ENCODE measurements around the gene UBE2O.

Gene UBE2O

DNA sequence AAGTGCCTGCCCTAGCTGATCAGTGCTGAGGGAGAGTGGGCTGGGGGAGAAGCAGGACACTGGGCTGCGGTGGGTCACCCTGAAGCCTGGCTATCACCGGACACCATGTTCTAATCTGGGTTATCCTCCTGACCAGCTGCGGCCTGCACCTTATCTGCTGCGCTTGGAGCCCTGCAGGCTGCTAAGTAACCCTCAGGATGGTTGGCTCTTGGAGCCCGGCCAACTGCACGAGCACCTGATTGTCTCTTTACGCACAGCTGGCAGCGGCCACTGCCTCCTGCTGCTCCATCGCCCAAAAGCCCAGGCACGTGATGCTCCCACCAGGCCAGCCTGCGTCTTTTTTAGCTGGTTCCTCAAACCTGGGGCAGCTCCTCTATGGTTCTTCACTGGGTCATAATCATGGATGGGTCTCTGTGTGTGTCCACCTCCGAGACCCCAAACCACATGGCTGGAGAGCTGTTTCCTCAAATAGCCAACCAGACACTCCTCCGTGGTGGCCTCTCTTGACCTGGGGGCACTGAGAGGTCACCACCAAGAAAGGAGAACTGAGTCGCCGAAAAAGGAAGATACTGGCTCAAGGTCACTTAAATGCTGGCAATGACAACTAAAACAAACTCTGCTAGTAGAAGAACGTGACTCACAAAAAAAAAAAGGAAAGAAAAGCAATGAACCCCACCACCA lies 46.8 kb downstream of the UBE2O start:
- DNase-seq (ENCODE audit: low spot score in 2 of 2): no peak
- Mint-ChIP-seq H3K36me3 (peaks cover 54% of the 10 kb centered on the region), H3K4me3 (no peak overlapping the region), H3K4me1 (peaks cover 20% of the 10 kb centered on the region), H3K9me3 (no peaks in the 10 kb centered on the region), H3K27ac (no peak overlapping the region)
- no peak for ATAC-seq

DNA sequence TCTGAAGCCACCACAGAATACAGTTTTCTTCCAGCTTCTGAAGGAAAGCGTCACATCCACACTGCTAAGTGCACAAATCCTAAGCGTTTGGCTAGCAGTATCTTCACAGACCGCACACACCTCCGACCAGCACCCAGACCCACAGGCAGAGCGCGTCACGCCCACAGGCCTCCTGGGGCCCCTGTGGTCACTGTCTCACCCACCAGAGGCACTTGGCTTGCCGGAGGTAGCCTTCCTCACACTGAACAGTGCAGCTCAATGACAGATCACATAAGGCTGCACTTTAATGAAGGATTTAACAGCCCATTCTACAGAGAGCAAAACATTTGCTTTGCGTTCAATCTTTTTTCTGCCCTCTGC lies 47.4 kb downstream of the UBE2O start:
- Mint-ChIP-seq H3K4me1 (peaks cover 20% of the 10 kb centered on the region), H3K9me3 (no peaks in the 10 kb centered on the region), H3K4me3 (no peak overlapping the region), H3K36me3 (peaks cover 60% of the 10 kb centered on the region), H3K27ac (no peak overlapping the region)
- DNase-seq (ENCODE audit: low spot score in 2 of 2): no peak
- ATAC-seq: no peak

DNA sequence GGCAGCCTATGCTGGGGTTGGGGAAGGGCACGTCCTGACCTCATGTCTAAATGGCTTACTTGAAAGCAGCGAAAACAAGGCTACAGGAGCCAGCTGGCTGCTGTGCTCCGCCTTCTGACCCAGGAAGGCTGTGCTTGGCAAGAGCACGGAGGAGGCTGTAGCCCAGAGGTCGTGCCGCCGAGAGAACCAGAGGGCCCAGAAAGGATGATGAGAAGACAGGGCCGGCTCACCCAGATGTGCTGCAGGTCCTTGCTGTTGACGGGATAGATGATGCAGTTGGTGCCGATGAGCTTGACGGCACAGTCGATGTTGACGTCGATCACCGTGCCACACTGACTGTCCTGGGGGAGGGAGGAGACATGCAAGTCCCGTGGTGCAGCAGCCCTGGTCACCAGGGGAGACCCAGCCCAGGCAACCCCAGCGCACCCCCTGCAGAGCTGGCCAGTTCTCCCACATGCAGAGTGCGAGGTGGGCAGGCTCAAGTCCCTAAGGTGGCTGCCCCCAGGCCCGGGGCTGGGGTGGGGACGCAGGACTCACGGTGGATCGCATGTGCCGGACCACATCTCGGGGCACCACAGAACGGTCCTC lies 47.9 kb downstream of the UBE2O start:
- Mint-ChIP-seq H3K4me3 (no peak overlapping the region), H3K4me1 (peaks cover 19% of the 10 kb centered on the region), H3K27ac (no peak overlapping the region), H3K9me3 (no peaks in the 10 kb centered on the region), H3K36me3 (peaks cover 65% of the 10 kb centered on the region)
- ATAC-seq (no peak), DNase-seq (ENCODE audit: low spot score in 2 of 2) (no peak)

DNA sequence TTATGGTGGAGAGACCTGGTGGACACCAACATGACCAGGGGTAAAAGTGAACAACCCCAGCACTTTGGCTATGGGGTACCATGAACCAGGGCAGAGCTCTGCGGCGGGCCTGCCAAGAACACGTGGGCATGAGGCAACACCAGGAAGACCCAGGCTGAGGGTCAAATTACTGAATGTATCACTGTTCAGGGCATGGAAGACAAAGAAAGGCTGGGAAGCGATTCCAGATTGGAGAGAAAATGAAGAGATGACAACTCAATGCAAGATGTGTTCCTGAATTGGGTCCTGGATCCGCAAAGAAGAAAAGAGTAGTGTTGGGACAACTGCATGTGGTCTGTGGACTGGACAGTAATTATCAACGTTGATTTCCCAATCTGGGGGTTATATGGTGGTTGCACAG lies 48.7 kb downstream of the UBE2O start:
- Mint-ChIP-seq H3K36me3 (peaks cover 72% of the 10 kb centered on the region), H3K27ac (peak overlapping the region; percentile 4), H3K9me3 (no peaks in the 10 kb centered on the region), H3K4me3 (no peak overlapping the region), H3K4me1 (peaks cover 12% of the 10 kb centered on the region)
- no peak for ATAC-seq
- DNase-seq (ENCODE audit: low spot score in 2 of 2): no peak

DNA sequence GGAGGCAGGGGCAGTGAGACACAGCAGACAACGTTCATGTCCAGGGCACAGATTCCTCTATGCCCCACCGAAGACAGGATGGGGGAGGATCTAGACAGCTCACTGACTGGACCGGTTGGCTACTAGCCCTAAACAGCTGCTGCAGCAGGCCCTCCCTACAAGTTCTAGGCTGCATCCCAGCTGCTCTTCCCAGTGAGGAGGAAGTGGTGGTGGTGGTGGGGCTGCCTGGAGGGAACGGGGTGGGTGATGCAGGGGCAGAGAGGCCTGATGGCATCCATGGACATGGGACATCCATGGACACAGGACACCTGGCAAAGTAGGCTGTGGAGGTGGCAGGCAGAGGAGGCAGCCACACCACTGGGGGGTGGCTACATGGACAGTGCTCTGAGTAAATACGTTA lies 50.2 kb downstream of the UBE2O start:
- H3K36me3 Mint-ChIP-seq: peaks cover 86% of the 10 kb centered on the region
- H3K4me3 Mint-ChIP-seq: no peak overlapping the region
- no peak for ATAC-seq
- H3K4me1 Mint-ChIP-seq: peaks cover 13% of the 10 kb centered on the region
- DNase-seq (ENCODE audit: low spot score in 2 of 2): no peak
- H3K27ac Mint-ChIP-seq: no peak overlapping the region
- no peaks in the 10 kb centered on the region for H3K9me3 Mint-ChIP-seq

DNA sequence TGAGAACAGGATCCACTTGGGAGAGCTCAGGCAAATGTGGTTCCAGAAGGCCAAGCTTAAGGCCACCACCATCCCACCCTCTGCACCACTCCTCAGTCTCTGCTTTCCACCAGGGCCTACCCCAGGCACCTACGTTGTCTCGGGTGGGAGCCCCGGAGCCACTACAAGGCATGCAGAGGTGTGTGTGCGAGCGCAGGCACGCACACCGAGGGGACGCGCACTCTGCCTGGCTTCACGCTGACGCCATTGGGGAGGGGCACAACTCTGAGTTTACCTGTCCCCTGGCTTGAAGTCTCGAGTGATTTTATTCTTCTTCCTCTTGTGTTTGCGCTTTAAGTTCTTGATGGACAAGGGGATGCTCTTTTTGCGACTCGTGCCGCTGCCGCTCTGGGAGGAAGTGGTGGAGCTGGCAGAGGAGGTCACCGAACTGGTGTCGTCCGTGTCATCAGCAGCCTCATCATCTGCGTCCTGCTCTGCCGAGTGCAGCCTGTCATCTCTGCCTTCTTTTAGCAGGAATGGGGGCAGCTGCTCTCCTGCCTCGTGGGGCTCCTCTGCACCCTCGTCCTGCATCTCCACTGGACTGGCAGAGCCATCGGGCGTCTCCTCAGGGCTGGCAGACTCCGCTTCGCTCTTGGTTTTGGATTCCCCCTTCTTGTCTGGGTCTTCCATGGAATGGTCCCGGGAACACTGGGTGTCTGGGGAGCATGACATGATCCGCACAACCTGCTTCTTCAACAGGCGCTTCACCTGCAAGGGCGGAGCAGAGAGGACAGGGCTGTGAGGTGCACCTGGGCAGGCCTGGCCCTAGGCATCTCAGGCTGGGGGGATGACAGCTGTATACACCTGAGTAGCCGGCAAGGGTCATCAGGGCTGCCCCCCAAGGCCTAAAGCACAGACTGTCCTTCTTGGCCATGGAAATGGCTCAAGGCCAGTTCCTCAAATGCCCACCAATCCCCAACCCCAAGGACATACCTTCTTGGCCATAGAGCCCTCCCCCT lies 53.5 kb downstream of the UBE2O start:
- H3K4me1 Mint-ChIP-seq: peaks cover 7% of the 10 kb centered on the region
- H3K27ac Mint-ChIP-seq: no peak overlapping the region
- peaks cover 98% of the 10 kb centered on the region for H3K36me3 Mint-ChIP-seq

DNA sequence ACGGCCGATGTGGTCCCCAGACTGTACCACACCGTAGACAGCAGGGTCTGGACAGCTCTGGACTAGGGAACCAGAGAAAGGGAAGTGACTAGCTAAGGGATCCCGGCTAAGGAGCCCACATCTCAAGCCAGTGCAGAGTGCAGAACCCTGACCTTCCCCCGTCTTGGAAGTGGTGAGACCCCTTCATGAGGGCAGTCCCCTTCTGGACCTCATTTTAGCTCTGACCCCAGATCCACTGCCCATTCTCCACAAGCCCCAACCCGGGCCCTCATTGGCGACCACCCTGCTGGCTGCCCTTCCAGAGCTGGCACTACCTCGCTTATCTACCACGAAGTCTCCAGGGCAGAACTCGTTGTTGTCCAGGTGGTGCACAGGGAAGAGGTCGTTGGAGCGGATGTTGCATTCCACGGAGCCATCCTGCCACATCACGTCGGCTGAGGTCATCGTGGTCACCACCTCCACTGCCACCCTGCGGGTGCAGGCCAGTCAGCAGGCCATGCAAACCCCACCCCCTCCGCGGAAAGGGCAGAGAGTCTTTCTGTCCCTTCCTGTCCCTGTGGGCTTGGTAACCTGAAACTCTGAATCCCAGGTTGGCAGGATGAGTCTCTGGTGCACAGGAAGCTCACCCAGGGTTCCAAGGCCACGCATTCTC lies 54.3 kb downstream of the UBE2O start:
- no peak overlapping the region for H3K27ac Mint-ChIP-seq
- DNase-seq (ENCODE audit: low spot score in 2 of 2) (no peak), ATAC-seq (no peak)
- peaks cover 98% of the 10 kb centered on the region for H3K36me3 Mint-ChIP-seq
- H3K4me3 Mint-ChIP-seq: no peak overlapping the region
- H3K4me1 Mint-ChIP-seq: peaks cover 7% of the 10 kb centered on the region
- no peaks in the 10 kb centered on the region for H3K9me3 Mint-ChIP-seq

More for the DNA sequence above, 53.5 kb downstream of the UBE2O start:
- DNase-seq (ENCODE audit: low spot score in 2 of 2): no peak
- H3K4me3 Mint-ChIP-seq: no peak overlapping the region
- no peak for ATAC-seq
- H3K9me3 Mint-ChIP-seq: no peaks in the 10 kb centered on the region

DNA sequence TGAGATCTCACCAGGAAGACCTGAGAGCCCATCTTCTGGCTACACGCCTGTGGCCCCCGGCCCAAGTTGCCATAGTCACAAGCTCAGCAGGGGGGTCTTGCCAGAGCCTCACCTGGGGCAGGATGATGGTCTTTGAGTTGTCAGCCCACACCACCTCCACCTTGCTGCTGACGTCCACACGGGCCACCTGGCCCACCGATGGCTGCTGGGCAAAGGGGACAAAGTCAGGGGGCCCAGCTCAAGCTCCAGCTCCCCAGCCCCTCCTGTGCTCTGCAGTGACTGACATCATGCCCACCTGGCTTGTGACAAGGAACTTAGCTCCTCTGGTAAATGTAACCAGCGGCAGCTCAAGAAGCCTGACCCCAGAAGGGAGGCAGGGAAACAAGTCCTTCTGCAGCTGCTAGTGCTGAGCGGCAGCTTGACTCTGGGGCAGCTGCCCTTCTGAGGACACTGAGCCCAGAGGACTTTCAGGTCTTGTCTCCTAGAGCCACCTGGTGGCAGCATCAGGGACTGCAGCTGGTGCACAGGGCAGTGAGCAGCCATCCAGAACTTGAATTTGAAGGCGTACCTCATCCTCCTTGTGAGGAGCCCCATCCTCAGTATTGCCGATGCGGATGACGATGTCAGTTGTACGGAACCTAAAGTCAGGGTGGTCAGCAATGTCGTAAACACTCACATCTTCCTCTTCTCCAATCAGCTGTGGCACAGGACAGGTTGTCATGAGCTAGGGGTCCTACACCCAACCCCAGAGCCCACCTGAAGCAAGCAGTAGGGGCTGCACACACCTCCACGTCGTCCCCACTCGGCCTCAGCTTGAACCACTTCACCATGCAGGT lies 55.0 kb downstream of the UBE2O start:
- Mint-ChIP-seq H3K36me3 (peaks cover 97% of the 10 kb centered on the region), H3K27ac (no peak overlapping the region), H3K4me3 (no peak overlapping the region), H3K9me3 (no peaks in the 10 kb centered on the region), H3K4me1 (peaks cover 7% of the 10 kb centered on the region)
- ATAC-seq (peak; percentile 81), DNase-seq (ENCODE audit: low spot score in 2 of 2) (peak; percentile 90 to 92)

DNA sequence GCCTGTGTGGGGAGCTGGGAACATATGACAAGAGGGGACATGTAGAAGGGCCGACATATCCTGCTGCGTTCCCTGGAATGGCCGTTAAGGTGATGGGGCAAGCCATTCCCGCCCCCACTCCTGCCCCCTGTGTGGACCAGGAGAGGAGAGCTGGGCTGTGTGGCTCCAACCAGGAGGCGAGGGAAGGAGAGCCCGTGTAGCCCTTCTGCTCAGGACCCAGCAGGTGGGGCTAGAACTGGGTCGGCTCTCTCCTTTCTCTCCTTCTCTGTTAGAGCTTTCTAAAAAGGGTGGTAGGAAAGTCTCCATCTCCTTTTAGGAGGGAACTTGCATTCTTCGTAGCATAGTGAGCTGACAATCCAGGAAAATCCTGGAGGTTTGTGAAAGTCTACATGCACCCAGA lies 55.8 kb downstream of the UBE2O start:
- H3K4me3 Mint-ChIP-seq: no peak overlapping the region

DNA sequence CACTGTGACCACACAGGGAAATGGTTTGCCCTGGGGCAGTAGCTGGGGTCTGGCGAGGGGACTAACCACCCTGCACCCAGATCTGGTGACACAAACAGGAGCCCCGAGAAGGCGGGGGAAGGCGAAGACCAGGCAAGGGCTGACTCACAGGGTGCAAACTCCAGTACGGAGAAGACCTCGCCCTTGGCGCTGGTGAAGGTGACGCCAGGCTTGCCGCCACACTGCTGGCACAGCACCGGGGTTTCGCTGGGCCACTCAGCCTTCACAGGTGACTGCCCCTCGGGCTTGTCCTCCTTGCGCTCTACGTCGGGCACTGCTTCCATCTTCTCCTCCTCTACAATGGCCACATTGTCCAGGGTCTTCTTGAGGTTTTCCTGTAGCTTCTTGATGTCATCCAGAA lies 57.0 kb downstream of the UBE2O start:
- DNase-seq (ENCODE audit: low spot score in 2 of 2) (no peak), ATAC-seq (no peak)
- peaks cover 7% of the 10 kb centered on the region for H3K4me1 Mint-ChIP-seq
- H3K36me3 Mint-ChIP-seq: peaks cover 85% of the 10 kb centered on the region
- H3K4me3 Mint-ChIP-seq: no peak overlapping the region
- no peaks in the 10 kb centered on the region for H3K9me3 Mint-ChIP-seq
- H3K27ac Mint-ChIP-seq: no peak overlapping the region

More for the DNA sequence above, 55.8 kb downstream of the UBE2O start:
- Mint-ChIP-seq H3K9me3 (no peaks in the 10 kb centered on the region), H3K4me1 (peaks cover 7% of the 10 kb centered on the region), H3K27ac (no peak overlapping the region), H3K36me3 (peaks cover 89% of the 10 kb centered on the region)
- DNase-seq (ENCODE audit: low spot score in 2 of 2) (no peak), ATAC-seq (no peak)

DNA sequence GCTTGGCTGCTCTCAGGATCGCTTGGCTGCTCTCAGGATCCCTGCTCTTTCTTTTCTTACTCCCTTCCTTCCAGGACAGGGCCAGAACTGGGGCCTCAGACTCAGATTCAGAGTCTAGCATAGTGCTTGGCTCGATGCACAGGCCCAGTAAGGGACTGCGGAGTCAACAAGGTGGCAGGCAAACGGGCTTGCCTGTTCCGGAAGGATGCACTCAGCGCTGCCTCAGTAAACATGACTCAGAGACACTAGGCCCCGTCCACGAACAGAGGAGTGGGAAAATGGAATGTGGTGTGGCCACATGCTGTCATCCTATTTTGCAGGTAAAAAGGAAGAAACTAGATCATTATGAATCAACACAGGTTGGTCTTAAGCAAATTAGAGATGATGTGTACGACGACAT lies 58.8 kb downstream of the UBE2O start:
- no peaks in the 10 kb centered on the region for H3K9me3 Mint-ChIP-seq
- ATAC-seq: no peak
- peaks cover 86% of the 10 kb centered on the region for H3K36me3 Mint-ChIP-seq
- DNase-seq (ENCODE audit: low spot score in 2 of 2): no peak
- no peak overlapping the region for H3K4me3 Mint-ChIP-seq
- H3K4me1 Mint-ChIP-seq: peaks cover 13% of the 10 kb centered on the region
- peak overlapping the region; percentile 68 for H3K27ac Mint-ChIP-seq

DNA sequence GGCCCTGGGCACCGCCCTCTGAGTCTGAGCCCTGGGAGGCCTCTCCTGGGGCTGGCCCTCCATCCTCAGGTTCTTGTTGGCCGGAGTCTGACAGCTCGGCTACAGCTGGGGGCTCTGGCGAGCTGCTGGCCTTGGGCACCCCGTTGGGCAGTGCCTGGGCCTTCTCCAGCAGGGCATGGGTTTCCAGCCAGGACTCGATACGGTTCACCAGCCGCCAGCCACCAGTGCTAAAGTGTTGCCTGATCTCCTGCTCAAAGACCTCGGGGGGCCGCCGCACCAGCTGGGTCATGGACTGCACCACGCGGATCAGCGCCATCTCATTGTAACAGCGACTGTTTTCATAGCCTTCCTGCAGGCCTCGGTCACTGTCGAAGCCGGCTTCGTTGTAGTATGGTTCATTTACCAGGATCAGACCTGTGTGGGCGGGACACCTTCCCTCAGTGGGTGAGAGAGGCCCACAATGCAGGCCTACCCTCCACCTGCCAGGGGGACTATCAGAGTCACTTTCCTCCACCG lies 61.7 kb downstream of the UBE2O start:
- no peak overlapping the region for H3K4me3 Mint-ChIP-seq
- no peak for DNase-seq (ENCODE audit: low spot score in 2 of 2)
- peaks cover 73% of the 10 kb centered on the region for H3K36me3 Mint-ChIP-seq
- H3K4me1 Mint-ChIP-seq: peaks cover 11% of the 10 kb centered on the region
- no peak overlapping the region for H3K27ac Mint-ChIP-seq
- no peaks in the 10 kb centered on the region for H3K9me3 Mint-ChIP-seq
- no peak for ATAC-seq

DNA sequence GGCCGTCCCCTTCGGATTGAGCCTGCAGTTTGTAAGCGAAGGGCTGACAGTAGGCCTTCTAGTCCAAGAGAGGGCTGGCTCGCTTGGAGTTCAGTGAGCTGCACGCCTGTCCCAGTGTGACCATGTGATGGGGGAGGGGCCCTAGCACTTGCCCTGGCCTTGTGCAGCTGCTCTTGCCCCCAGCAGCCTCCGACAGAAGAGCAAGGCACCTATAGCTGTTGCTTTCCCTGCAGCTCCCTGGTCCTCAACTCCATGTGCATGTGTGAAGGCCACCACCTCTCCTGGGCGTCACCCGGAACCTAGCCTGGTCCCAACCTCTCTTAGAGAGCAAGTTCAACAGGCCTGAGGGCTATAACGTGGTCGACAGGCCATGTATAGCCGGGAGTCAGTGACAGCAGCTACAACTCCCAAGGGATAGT lies 62.9 kb downstream of the UBE2O start:
- ATAC-seq (no peak), DNase-seq (ENCODE audit: low spot score in 2 of 2) (no peak)
- Mint-ChIP-seq H3K36me3 (peaks cover 61% of the 10 kb centered on the region), H3K4me3 (no peak overlapping the region), H3K27ac (peak overlapping the region; percentile 58), H3K4me1 (peaks cover 17% of the 10 kb centered on the region), H3K9me3 (no peaks in the 10 kb centered on the region)
